GM20431 (cell line): ENCODE data around the gene TBPL2.

ENCODE experiments used
- in situ Hi-C: fragments of 300-500 bp; cut with MseI, MboI; formaldehyde crosslinking; loops from one replicate; pipeline ENCODE4 v1.15.0; 2020; ENCODE audit warnings: low sequenced_read_pairs; ENCODE audit not compliant: unreplicated experiment

Gene TBPL2

GRCh38 chr14:55373784-55374705, 66.4 kb downstream of the TBPL2 start:
- in situ Hi-C loops = no loop called here

DNA sequence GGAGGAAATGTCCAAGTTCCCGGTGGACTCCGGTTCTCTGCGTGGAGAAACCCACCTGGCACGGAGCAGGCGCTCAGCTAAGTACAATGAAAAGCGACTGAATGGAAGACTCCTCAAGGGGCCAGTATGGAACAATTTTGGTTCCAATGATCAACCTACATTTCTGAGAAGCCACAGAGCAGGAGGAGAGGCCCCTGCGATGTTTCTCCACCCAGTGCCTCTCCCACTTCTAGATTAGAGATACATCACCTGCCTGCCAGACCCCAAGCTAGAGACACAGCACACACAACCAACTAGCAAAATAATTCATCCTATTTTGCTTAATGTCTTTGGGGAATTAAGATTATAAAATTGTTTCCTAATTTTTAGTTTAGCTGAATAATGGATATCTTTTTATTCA, 67.6 kb downstream of the TBPL2 start:
- in situ Hi-C loops = no loop called here

DNA sequence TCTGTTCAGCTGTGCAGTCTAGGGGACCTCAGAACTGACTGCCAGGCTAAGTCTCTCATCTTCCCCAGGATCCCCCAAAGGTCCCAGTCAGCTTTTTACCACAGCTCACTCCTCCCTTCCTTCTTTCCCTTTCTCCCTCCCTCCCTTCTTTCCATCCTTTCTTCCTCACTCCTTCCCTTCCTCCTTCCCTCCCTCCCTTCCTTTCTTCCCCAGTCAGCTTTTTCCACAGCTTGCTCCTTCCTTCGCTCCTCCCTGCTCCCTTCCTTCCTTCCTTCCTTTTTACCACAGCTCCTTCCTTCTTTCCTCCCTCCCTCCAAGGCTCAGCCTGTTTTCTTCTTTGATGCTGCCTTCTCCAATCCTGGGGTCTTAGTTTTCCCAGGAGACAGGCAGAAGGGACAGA, 68.0 kb downstream of the TBPL2 start:
- in situ Hi-C loops = no loop called here

DNA sequence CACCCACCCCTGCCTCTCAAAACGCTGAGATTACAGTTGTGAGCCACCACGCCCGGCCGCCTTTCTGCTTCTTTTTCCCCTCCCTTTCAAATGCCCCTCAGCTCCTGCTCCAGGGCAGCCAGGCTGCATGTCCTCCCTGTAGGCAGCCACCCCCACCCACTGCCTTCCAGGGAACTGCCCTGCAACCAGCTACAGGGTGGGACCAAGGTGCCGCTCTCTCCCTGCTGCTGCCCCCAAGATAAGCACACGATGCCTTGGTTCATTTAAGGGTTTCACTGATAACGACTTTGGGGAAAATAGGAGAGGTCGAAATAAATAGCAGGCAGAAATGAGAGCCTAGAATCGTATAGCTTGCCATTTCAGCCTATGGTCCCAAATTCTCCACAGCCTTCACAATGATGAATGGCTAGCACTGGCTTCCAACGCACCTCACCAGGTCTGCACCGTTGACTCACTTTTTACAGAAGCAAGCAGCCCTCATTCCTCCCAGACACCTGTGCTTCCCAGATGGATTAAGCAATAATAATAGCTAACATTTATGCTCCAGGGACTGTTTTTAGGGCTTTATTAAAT, 69.4 kb downstream of the TBPL2 start:
- in situ Hi-C loops = no loop called here

- in situ Hi-C loops = no loop called here
These were observed 74.1 kb downstream of the TBPL2 start for GRCh38 chr14:55366271-55366670.
